Hepatocyte (in vitro differentiated cells): ENCODE data around the gene MBNL1.

Experiments used
- CTCF ChIP-seq: fragments of 200-600 bp; sonication (generic); IDR thresholded peaks from 2 replicates; pipeline ENCODE4 v1.5.1; 2016; ENCODE audit warnings: antibody characterized with exemption, mild to moderate bottlenecking; ENCODE audit not compliant: poor library complexity
- EZH2phosphoT487 ChIP-seq: fragments of 200-600 bp; sonication (generic); IDR thresholded peaks from one replicate; pipeline ENCODE4 v1.6.1; 2018; ENCODE audit warnings: antibody characterized with exemption, mild to moderate bottlenecking, low read depth, moderate library complexity; ENCODE audit not compliant: unreplicated experiment, severe bottlenecking

GRCh38 chr3:152263711-152264110 is 5.0 kb upstream of the MBNL1 start:
- TF ChIP-seq CTCF (no peak), EZH2phosphoT487 (no peak)
